ENCODE measurements around the gene CEP83. TPM values are rescaled to one million over a fixed set of nuclear protein-coding genes. Genes with fewer than 3 reads are reported as not detected.

Gene CEP83
- total RNA-seq, 2 experiments from 2014 or later, result 14.0 to 17.1 TPM

- Mint-ChIP-seq H3K27me3 (no peaks in the 10 kb centered on the region), H3K4me3 (no peak overlapping the region), H3K9me3 (no peaks in the 10 kb centered on the region), H3K4me1 (peaks cover 33% of the 10 kb centered on the region), H3K27ac (peak overlapping the region; percentile 57), H3K36me3 (ENCODE audit: low read depth) (peaks cover 66% of the 10 kb centered on the region)
- ChIA-PET CTCF (interaction anchor here (2.5 kb wide), 1 partner anchor 55 kb away, joined by 5 read pairs; no protein-coding TSS in a partner anchor), POLR2A (no interaction called here)
- DNase-seq, result no peak
These were observed 198.9 kb downstream of the CEP83 start for GRCh38 chr12:94260717-94261116.

- no peak overlapping the region for H3K4me3 Mint-ChIP-seq
- peaks cover 66% of the 10 kb centered on the region for H3K36me3 Mint-ChIP-seq (ENCODE audit: low read depth)
- no peak overlapping the region for H3K27ac Mint-ChIP-seq
- DNase-seq, result no peak
- CTCF ChIA-PET, result no interaction called here
- H3K4me1 Mint-ChIP-seq, result peaks cover 33% of the 10 kb centered on the region
- no peaks in the 10 kb centered on the region for H3K9me3 Mint-ChIP-seq
- POLR2A ChIA-PET, result no interaction called here
- H3K27me3 Mint-ChIP-seq, result no peaks in the 10 kb centered on the region
These were observed 199.7 kb downstream of the CEP83 start for GRCh38 chr12:94260017-94260416.

GRCh38 chr12:94258593-94258992 is 201.1 kb downstream of the CEP83 start:
- H3K4me1 Mint-ChIP-seq, result peaks cover 25% of the 10 kb centered on the region
- no peak for DNase-seq
- no peak overlapping the region for H3K27ac Mint-ChIP-seq
- ChIA-PET CTCF (no interaction called here), POLR2A (no interaction called here)
- H3K27me3 Mint-ChIP-seq, result no peaks in the 10 kb centered on the region
- H3K9me3 Mint-ChIP-seq, result no peaks in the 10 kb centered on the region
- H3K36me3 Mint-ChIP-seq (ENCODE audit: low read depth), result peaks cover 65% of the 10 kb centered on the region
- H3K4me3 Mint-ChIP-seq, result no peak overlapping the region

Other genes starting within 250 kb of the CEP83 start
- gene TMCC3, start 190.7 kb upstream of the CEP83 start, total RNA-seq, result under 1 TPM; 0.17 to 0.23 TPM